ENCODE data around the gene TDRD10.

DNA sequence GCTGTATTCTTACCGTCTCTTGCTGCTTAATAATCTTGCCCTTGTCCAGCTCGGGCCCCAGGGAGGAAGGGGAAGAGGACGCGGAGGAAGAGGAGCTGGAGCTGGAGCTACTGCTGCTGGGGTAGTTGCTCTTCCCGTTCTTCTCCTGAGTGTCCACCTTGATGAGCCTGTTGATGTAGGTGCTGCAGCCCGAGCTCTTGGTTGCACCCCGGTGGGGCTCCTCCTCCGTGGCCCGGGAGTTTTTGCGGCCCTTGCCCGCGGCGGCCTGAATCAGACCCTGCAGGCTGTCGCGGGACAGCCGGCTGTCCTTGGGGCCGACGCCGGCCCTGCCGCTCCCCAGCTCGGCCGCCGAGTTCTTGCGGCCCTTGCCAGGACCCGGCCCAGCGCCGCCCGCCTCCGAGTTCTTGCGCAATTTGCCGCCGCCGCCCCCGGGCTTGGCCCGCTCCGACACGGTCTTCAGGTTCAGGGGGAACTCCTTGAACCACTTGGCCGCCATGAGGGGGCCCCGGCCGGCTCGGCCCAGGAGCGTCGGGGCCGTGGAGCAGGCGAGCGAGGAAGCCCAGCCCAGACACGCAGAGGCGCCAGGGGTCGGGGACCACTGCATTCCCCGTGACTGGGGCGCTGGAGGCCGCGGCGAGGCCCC lies 475 bp upstream of the TDRD10 start:
- TF ChIP-seq, protein P1, sequence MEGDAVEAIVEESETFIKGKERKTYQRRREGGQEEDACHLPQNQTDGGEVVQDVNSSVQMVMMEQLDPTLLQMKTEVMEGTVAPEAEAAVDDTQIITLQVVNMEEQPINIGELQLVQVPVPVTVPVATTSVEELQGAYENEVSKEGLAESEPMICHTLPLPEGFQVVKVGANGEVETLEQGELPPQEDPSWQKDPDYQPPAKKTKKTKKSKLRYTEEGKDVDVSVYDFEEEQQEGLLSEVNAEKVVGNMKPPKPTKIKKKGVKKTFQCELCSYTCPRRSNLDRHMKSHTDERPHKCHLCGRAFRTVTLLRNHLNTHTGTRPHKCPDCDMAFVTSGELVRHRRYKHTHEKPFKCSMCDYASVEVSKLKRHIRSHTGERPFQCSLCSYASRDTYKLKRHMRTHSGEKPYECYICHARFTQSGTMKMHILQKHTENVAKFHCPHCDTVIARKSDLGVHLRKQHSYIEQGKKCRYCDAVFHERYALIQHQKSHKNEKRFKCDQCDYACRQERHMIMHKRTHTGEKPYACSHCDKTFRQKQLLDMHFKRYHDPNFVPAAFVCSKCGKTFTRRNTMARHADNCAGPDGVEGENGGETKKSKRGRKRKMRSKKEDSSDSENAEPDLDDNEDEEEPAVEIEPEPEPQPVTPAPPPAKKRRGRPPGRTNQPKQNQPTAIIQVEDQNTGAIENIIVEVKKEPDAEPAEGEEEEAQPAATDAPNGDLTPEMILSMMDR (IDR thresholded peaks at IDR 0.05), result no peak
- TF ChIP-seq POLR2A (IDR thresholded peaks at IDR 0.05), result no peak

Measured in lower leg skin (tissue), 3 donors.